Measurements from ENCODE around the gene TAMALIN. TPM values are rescaled to one million over a fixed set of nuclear protein-coding genes. Genes with fewer than 3 reads are reported as not detected.
A peak's percentile ranks its signal among the peaks of the same experiment; 100 is the strongest.

Gene TAMALIN
- polyA plus RNA-seq, 3 donors: 0.63 to 118 (median 1.6) TPM

GRCh38 chr12:51963477-51963876 is 43.3 kb upstream of the TAMALIN start:
- DNase-seq: no peak
- Histone ChIP-seq H3K36me3 (replicated peaks in 1 of 2; ENCODE audit: control insufficient read depth in 1 of 2, insufficient read depth in 2 of 2, low read length in 2 of 2) (peaks cover 10 to 29% of the 10 kb centered on the region in 2 donors), H3K27me3 (ENCODE audit: control insufficient read depth in 2 of 2, insufficient read depth in 2 of 2, low read length in 2 of 2) (no peaks in the 10 kb centered on the region), H3K4me1 (ENCODE audit: control insufficient read depth in 1 of 2, insufficient read depth in 2 of 2, low read length in 2 of 2) (peaks cover 23 to 27% of the 10 kb centered on the region in 2 donors), H3K79me2 (ENCODE audit: insufficient read depth, low read length) (peaks cover 100% of the 10 kb centered on the region), H3K9ac (ENCODE audit: insufficient read depth, low read length, poor library complexity, severe bottlenecking) (no peak overlapping the region), H3K9me3 (replicated peaks in 1 of 2; ENCODE audit: control insufficient read depth in 1 of 2, insufficient read depth in 1 of 2, low read length in 2 of 2) (no peaks in the 10 kb centered on the region), H3K4me3 (replicated peaks in 1 of 3; ENCODE audit: low read depth in 2 of 3, low read length in 3 of 3) (no peak overlapping the region), H3K27ac (ENCODE audit: low read depth in 1 of 2, low read length in 2 of 2) (no peak overlapping the region), H4K20me1 (ENCODE audit: insufficient read depth, low read length) (peaks cover 85% of the 10 kb centered on the region), H2AFZ (ENCODE audit: insufficient read depth, low read depth, low read length, poor library complexity, severe bottlenecking) (no peak overlapping the region), H3K4me2 (replicated peaks; ENCODE audit: extremely low read depth, low read length, poor library complexity, severe bottlenecking) (no peak overlapping the region)
- 100% methylated on average over 1 of the region's 4 CpGs for WGBS (ENCODE audit: insufficient coverage)
- no peak overlapping the region for H3K4me3 Mint-ChIP-seq
- H3K9me3 Mint-ChIP-seq: peaks cover 0 to 2% (median 0%) of the 10 kb centered on the region in 7 donors
- no peak for TF ChIP-seq CTCF (IDR thresholded peaks at IDR 0.05)
- H3K27me3 Mint-ChIP-seq (ENCODE audit: low read depth in 3 of 3): peaks cover 0 to 2% (median 0%) of the 10 kb centered on the region in 3 donors
- intact Hi-C loops (cut with micrococcal nuclease): no loop called here
- peaks cover 47% of the 10 kb centered on the region for H3K4me1 Mint-ChIP-seq
- peaks cover 48 to 59% of the 10 kb centered on the region in 2 donors for H3K36me3 Mint-ChIP-seq
- H3K27ac Mint-ChIP-seq: no peak overlapping the region

- H2AFZ ChIP-seq (ENCODE audit: insufficient read depth, low read depth, low read length, poor library complexity, severe bottlenecking): no peak overlapping the region
- Mint-ChIP-seq H3K9me3 (no peaks in the 10 kb centered on the region), H3K4me1 (peaks cover 63% of the 10 kb centered on the region), H3K27ac (peak overlapping the region in 2 of 7 donors; percentile 93 to 95), H3K27me3 (ENCODE audit: low read depth in 3 of 3) (peaks cover 0 to 2% (median 0%) of the 10 kb centered on the region in 3 donors), H3K36me3 (peaks cover 28 to 32% of the 10 kb centered on the region in 2 donors), H3K4me3 (no peak overlapping the region)
- TF ChIP-seq CTCF (IDR thresholded peaks at IDR 0.05): no peak
- no peak overlapping the region for H3K9ac ChIP-seq (ENCODE audit: insufficient read depth, low read length, poor library complexity, severe bottlenecking)
- intact Hi-C loops (cut with micrococcal nuclease): loop anchor here in 1 of 2 donors (2.0 kb wide), 1 partner anchor 15 kb away; no protein-coding TSS in a partner anchor
- peaks cover 92% of the 10 kb centered on the region for H3K79me2 ChIP-seq (ENCODE audit: insufficient read depth, low read length)
- no peaks in the 10 kb centered on the region for H3K9me3 ChIP-seq (replicated peaks in 1 of 2; ENCODE audit: control insufficient read depth in 1 of 2, insufficient read depth in 1 of 2, low read length in 2 of 2)
- no peak overlapping the region for H3K4me2 ChIP-seq (replicated peaks; ENCODE audit: extremely low read depth, low read length, poor library complexity, severe bottlenecking)
- 92% methylated on average over 2 of the region's 2 CpGs for WGBS (ENCODE audit: insufficient coverage)
- no peaks in the 10 kb centered on the region for H3K27me3 ChIP-seq (ENCODE audit: control insufficient read depth in 2 of 2, insufficient read depth in 2 of 2, low read length in 2 of 2)
- peaks cover 27% of the 10 kb centered on the region for H4K20me1 ChIP-seq (ENCODE audit: insufficient read depth, low read length)
- no peak overlapping the region for H3K27ac ChIP-seq (ENCODE audit: low read depth in 1 of 2, low read length in 2 of 2)
- H3K4me1 ChIP-seq (ENCODE audit: control insufficient read depth in 1 of 2, insufficient read depth in 2 of 2, low read length in 2 of 2): peaks cover 51 to 59% of the 10 kb centered on the region in 2 donors
- peaks cover 0 to 8% of the 10 kb centered on the region in 2 donors for H3K36me3 ChIP-seq (replicated peaks in 1 of 2; ENCODE audit: control insufficient read depth in 1 of 2, insufficient read depth in 2 of 2, low read length in 2 of 2)
- DNase-seq: no peak
- no peak overlapping the region for H3K4me3 ChIP-seq (replicated peaks in 1 of 3; ENCODE audit: low read depth in 2 of 3, low read length in 3 of 3)
Measured at GRCh38 chr12:51969643-51970042, 37.1 kb upstream of the TAMALIN start.
